Adrenal gland (tissue), 5 donors: ENCODE data around the gene PCDHGA9.

Experiments
- POLR2A ChIP-seq, 2 donors: fragments of 450-650 bp; IDR thresholded peaks; one replicate each; pipeline ENCODE4 v1.6.1; 2017; ENCODE audit warnings: antibody characterized with exemption in 2 of 2, mild to moderate bottlenecking in 2 of 2, moderate library complexity in 1 of 2
- TF ChIP-seq, protein P1 (sequence below), 6 experiments: fragments of 450-650 bp in 4 of 6; fragments of 200-600 bp in 2 of 6; sonication (generic) in 1 of 6; IDR thresholded peaks; 1 replicate in 5 of 6; 2 replicates in 1 of 6; pipeline versions ENCODE4 v1.5.1 to v1.8.0; 2016 to 2021; ENCODE audit warnings: antibody characterized with exemption in 6 of 6, mild to moderate bottlenecking in 2 of 6, moderate library complexity in 1 of 6
- donor health status: DM: no; HTN: no; CAD: no.

DNA sequence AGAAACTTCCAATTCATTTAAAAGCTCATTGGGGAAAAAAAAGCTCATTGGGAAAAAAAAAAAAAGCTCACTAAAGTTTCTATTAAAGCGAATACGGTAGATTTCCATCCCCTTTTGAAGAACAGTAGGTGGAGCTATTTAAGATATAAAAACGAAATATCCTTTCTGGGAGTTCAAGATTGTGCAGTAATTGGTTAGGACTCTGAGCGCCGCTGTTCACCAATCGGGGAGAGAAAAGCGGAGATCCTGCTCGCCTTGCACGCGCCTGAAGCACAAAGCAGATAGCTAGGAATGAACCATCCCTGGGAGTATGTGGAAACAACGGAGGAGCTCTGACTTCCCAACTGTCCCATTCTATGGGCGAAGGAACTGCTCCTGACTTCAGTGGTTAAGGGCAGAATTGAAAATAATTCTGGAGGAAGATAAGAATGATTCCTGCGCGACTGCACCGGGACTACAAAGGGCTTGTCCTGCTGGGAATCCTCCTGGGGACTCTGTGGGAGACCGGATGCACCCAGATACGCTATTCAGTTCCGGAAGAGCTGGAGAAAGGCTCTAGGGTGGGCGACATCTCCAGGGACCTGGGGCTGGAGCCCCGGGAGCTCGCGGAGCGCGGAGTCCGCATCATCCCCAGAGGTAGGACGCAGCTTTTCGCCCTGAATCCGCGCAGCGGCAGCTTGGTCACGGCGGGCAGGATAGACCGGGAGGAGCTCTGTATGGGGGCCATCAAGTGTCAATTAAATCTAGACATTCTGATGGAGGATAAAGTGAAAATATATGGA is 27.9 kb downstream of the PCDHGA9 start, which contains the start of gene PCDHGA12:
- peak in 1 of 2 donors; percentile 37 for TF ChIP-seq POLR2A (IDR thresholded peaks at IDR 0.05)
- TF ChIP-seq, protein P1, sequence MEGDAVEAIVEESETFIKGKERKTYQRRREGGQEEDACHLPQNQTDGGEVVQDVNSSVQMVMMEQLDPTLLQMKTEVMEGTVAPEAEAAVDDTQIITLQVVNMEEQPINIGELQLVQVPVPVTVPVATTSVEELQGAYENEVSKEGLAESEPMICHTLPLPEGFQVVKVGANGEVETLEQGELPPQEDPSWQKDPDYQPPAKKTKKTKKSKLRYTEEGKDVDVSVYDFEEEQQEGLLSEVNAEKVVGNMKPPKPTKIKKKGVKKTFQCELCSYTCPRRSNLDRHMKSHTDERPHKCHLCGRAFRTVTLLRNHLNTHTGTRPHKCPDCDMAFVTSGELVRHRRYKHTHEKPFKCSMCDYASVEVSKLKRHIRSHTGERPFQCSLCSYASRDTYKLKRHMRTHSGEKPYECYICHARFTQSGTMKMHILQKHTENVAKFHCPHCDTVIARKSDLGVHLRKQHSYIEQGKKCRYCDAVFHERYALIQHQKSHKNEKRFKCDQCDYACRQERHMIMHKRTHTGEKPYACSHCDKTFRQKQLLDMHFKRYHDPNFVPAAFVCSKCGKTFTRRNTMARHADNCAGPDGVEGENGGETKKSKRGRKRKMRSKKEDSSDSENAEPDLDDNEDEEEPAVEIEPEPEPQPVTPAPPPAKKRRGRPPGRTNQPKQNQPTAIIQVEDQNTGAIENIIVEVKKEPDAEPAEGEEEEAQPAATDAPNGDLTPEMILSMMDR (IDR thresholded peaks at IDR 0.05), result peak; percentile 39 to 78 (median 65)
